HPDE6-E6E7 (cell line): ENCODE measurements around the gene PLA2G2F.
A peak's percentile ranks its signal among the peaks of the same experiment; 100 is the strongest.

ENCODE experiments used
- DNase-seq: peaks from one replicate; pipeline ENCODE4 v3.0.0; 2011; ENCODE audit warnings: missing footprints; ENCODE audit errors: extremely low spot score

PLA2G2F gene

GRCh38 chr1:20189664-20190063, 50.5 kb downstream of the PLA2G2F start:
- DNase-seq: no peak

- DNase-seq: no peak
Measured at GRCh38 chr1:20190256-20191160, 51.4 kb downstream of the PLA2G2F start.

GRCh38 chr1:20191266-20191825, 52.2 kb downstream of the PLA2G2F start:
- DNase-seq: no peak

- DNase-seq: no peak
Measured at GRCh38 chr1:20192364-20192763, 53.2 kb downstream of the PLA2G2F start.

GRCh38 chr1:20192871-20193411, 53.8 kb downstream of the PLA2G2F start:
- no peak for DNase-seq

- DNase-seq: no peak
Measured at GRCh38 chr1:20194224-20194623, 55.1 kb downstream of the PLA2G2F start.

- DNase-seq: peak; percentile 46
Measured at GRCh38 chr1:20194757-20195461, 55.8 kb downstream of the PLA2G2F start.

- no peak for DNase-seq
Measured at GRCh38 chr1:20195462-20195780, 56.3 kb downstream of the PLA2G2F start.

GRCh38 chr1:20197329-20197791, 58.2 kb downstream of the PLA2G2F start:
- no peak for DNase-seq

- DNase-seq: no peak
Measured at GRCh38 chr1:20198296-20198695, 59.2 kb downstream of the PLA2G2F start.

GRCh38 chr1:20198918-20199317, 59.8 kb downstream of the PLA2G2F start:
- no peak for DNase-seq

- peak; percentile 56 for DNase-seq
Measured at GRCh38 chr1:20199403-20199802, 60.3 kb downstream of the PLA2G2F start.

- DNase-seq: no peak
Measured at GRCh38 chr1:20199840-20200239, 60.7 kb downstream of the PLA2G2F start.
